ENCODE measurements around the gene HILPDA. TPM values are rescaled to one million over a fixed set of nuclear protein-coding genes. Genes with fewer than 3 reads are reported as not detected.
"Not testable (repeated sequence)": the region's sequence is repeated elsewhere in the genome, so short reads cannot be mapped to it uniquely, and the experiment has no call there.

HILPDA gene
- total and polyA plus RNA-seq, 2 donors (not counting 3 experiments of a cell fraction or from before 2014, with no cell fraction given), result 14.4 to 21.7 TPM

DNA sequence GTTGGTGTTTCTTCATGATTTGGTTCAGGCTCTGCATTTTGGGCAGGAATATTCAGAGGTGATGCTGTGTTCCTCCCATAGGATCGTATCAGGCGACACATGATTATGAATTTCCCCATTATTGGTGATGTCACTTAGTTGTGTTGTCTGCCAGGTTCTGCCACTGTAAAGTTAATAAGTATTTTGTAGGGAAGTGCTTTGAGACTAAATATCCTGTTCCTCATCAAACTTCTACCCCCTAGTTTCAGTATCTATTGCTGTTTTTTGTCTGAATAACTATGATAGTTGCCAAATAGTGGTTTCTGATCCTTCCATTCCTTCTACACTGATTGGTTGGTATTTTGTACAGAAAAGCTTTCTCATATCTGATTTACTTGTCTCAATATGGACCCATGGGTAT is 49.7 kb downstream of the HILPDA start:
- H3K36me3 ChIP-seq (ENCODE audit: control insufficient read depth in 2 of 2, extremely low read depth in 1 of 2, insufficient read depth in 2 of 2, low read length in 2 of 2); H2AFZ ChIP-seq (ENCODE audit: low read depth, low read length); H3K27ac ChIP-seq (ENCODE audit: insufficient read depth, low read depth, low read length); H3K79me2 ChIP-seq (ENCODE audit: control insufficient read depth, insufficient read depth, low read length); H3K27me3 ChIP-seq (ENCODE audit: control insufficient read depth in 2 of 2, insufficient read depth in 2 of 2, low read length in 2 of 2); H3K4me2 ChIP-seq (ENCODE audit: insufficient read depth, low read length); H3K4me3 ChIP-seq (replicated peaks in 1 of 3; ENCODE audit: insufficient read depth in 1 of 3, low read depth in 1 of 3, low read length in 3 of 3); POLR2A ChIA-PET; H3K4me1 ChIP-seq (ENCODE audit: control insufficient read depth, extremely low read depth, insufficient read depth, low read length); BruUV-seq (replicated peaks); intact Hi-C loops (cut with micrococcal nuclease); H3K9me1 ChIP-seq (replicated peaks; ENCODE audit: control insufficient read depth, extremely low read depth, insufficient read depth, low read length); CTCF ChIA-PET; H3K9ac ChIP-seq (replicated peaks; ENCODE audit: extremely low read depth, insufficient read depth, low read length); dilution Hi-C loops (cut with MboI; ENCODE audit: extremely low pct_ligation_motif_present, low sequenced_read_pairs); H4K20me1 ChIP-seq (replicated peaks; ENCODE audit: control insufficient read depth, extremely low read depth, insufficient read depth, low read length); H3K9me3 ChIP-seq (replicated peaks; ENCODE audit: control insufficient read depth, insufficient read depth, low read length); DNase-seq (ENCODE audit: low read depth, low spot score): not testable (repeated sequence)
- FAIRE-seq, result peak; percentile 44

GRCh38 chr7:128506819-128507218 is 51.1 kb downstream of the HILPDA start:
- POLR2A ChIA-PET; H2AFZ ChIP-seq (ENCODE audit: low read depth, low read length); H3K4me1 ChIP-seq (ENCODE audit: control insufficient read depth, extremely low read depth, insufficient read depth, low read length); H3K27me3 ChIP-seq (ENCODE audit: control insufficient read depth in 2 of 2, insufficient read depth in 2 of 2, low read length in 2 of 2); H3K79me2 ChIP-seq (ENCODE audit: control insufficient read depth, insufficient read depth, low read length); H4K20me1 ChIP-seq (replicated peaks; ENCODE audit: control insufficient read depth, extremely low read depth, insufficient read depth, low read length); FAIRE-seq; H3K9ac ChIP-seq (replicated peaks; ENCODE audit: extremely low read depth, insufficient read depth, low read length); BruUV-seq (replicated peaks); H3K9me1 ChIP-seq (replicated peaks; ENCODE audit: control insufficient read depth, extremely low read depth, insufficient read depth, low read length); H3K4me2 ChIP-seq (ENCODE audit: insufficient read depth, low read length); H3K36me3 ChIP-seq (ENCODE audit: control insufficient read depth in 2 of 2, extremely low read depth in 1 of 2, insufficient read depth in 2 of 2, low read length in 2 of 2); H3K27ac ChIP-seq (ENCODE audit: insufficient read depth, low read depth, low read length); DNase-seq (ENCODE audit: low read depth, low spot score); H3K9me3 ChIP-seq (replicated peaks; ENCODE audit: control insufficient read depth, insufficient read depth, low read length); intact Hi-C loops (cut with micrococcal nuclease); dilution Hi-C loops (cut with MboI; ENCODE audit: extremely low pct_ligation_motif_present, low sequenced_read_pairs); H3K4me3 ChIP-seq (replicated peaks in 1 of 3; ENCODE audit: insufficient read depth in 1 of 3, low read depth in 1 of 3, low read length in 3 of 3); CTCF ChIA-PET: not testable (repeated sequence)

- H3K4me1 ChIP-seq (ENCODE audit: control insufficient read depth, extremely low read depth, insufficient read depth, low read length); H3K9me3 ChIP-seq (replicated peaks; ENCODE audit: control insufficient read depth, insufficient read depth, low read length); POLR2A ChIA-PET; H3K79me2 ChIP-seq (ENCODE audit: control insufficient read depth, insufficient read depth, low read length); H3K4me2 ChIP-seq (ENCODE audit: insufficient read depth, low read length); H3K36me3 ChIP-seq (ENCODE audit: control insufficient read depth in 2 of 2, extremely low read depth in 1 of 2, insufficient read depth in 2 of 2, low read length in 2 of 2); H4K20me1 ChIP-seq (replicated peaks; ENCODE audit: control insufficient read depth, extremely low read depth, insufficient read depth, low read length); H3K9ac ChIP-seq (replicated peaks; ENCODE audit: extremely low read depth, insufficient read depth, low read length); FAIRE-seq; intact Hi-C loops (cut with micrococcal nuclease); H3K9me1 ChIP-seq (replicated peaks; ENCODE audit: control insufficient read depth, extremely low read depth, insufficient read depth, low read length); H3K27ac ChIP-seq (ENCODE audit: insufficient read depth, low read depth, low read length); BruUV-seq (replicated peaks); H3K4me3 ChIP-seq (replicated peaks in 1 of 3; ENCODE audit: insufficient read depth in 1 of 3, low read depth in 1 of 3, low read length in 3 of 3); H2AFZ ChIP-seq (ENCODE audit: low read depth, low read length); CTCF ChIA-PET; H3K27me3 ChIP-seq (ENCODE audit: control insufficient read depth in 2 of 2, insufficient read depth in 2 of 2, low read length in 2 of 2); DNase-seq (ENCODE audit: low read depth, low spot score); dilution Hi-C loops (cut with MboI; ENCODE audit: extremely low pct_ligation_motif_present, low sequenced_read_pairs): not testable (repeated sequence)
Measured at GRCh38 chr7:128507321-128507993, 51.8 kb downstream of the HILPDA start.

Small RNA genes within 50 kb of the gene (small RNA-seq; reads per million reads assigned to genes)
- not detected for gene AC010655.1 (ENCODE audit: insufficient read depth, insufficient read length, low read depth, low replicate concordance)
- gene AC010655.2 (ENCODE audit: insufficient read depth, insufficient read length, low read depth, low replicate concordance), result not detected
- gene RF00017 (ENCODE audit: insufficient read depth, insufficient read length, low read depth, low replicate concordance), result not detected
- gene RNU7-54P (ENCODE audit: insufficient read depth, insufficient read length, low read depth, low replicate concordance), result not detected

Other genes with a start within 250 kb of the HILPDA start
- gene LEP, start 214.6 kb upstream of the HILPDA start, total RNA-seq, result not detected in 2 replicates
- gene LEP, start 214.6 kb upstream of the HILPDA start, polyA plus RNA-seq, result not detected in 2 replicates
- gene RBM28, start 112.0 kb upstream of the HILPDA start, total RNA-seq, result 58.5 and 58.7 TPM in 2 replicates
- gene RBM28, start 112.0 kb upstream of the HILPDA start, polyA plus RNA-seq, result 7.2 and 11.6 TPM in 2 replicates
- gene PRRT4, start 94.2 kb upstream of the HILPDA start, total RNA-seq, result not detected in 2 replicates
- 0.03 and 0.08 TPM in 2 replicates for gene PRRT4, start 94.2 kb upstream of the HILPDA start, polyA plus RNA-seq
- 91.7 and 97.9 TPM in 2 replicates for gene IMPDH1, start 45.9 kb upstream of the HILPDA start, total RNA-seq
- 78.8 and 87.3 TPM in 2 replicates for gene IMPDH1, start 45.9 kb upstream of the HILPDA start, polyA plus RNA-seq
- gene METTL2B, start 20.9 kb downstream of the HILPDA start, total RNA-seq, result 30.0 and 35.6 TPM in 2 replicates
- gene METTL2B, start 20.9 kb downstream of the HILPDA start, polyA plus RNA-seq, result 14.2 and 15.9 TPM in 2 replicates
- gene GARIN1A, start 216.4 kb downstream of the HILPDA start, total RNA-seq, result 2.1 and 3.6 TPM in 2 replicates
- gene GARIN1A, start 216.4 kb downstream of the HILPDA start, polyA plus RNA-seq, result 0.53 and 0.65 TPM in 2 replicates

Measured in endothelial cell of umbilical vein (primary cell).